SK-N-SH treated with all-trans-retinoic acid at 6 μM for 48 hours (cell line): Measurements from ENCODE around the gene GPNMB.

ENCODE experiments used
- ARNTL ChIP-seq: fragments of 450-650 bp; formaldehyde crosslinking; IDR thresholded peaks from 2 replicates; pipeline ENCODE4 v1.5.0; 2020; ENCODE audit warnings: low read depth, mild to moderate bottlenecking, moderate library complexity, borderline replicate concordance
- CSDC2 ChIP-seq: fragments of 250-450 bp; sonication (Bioruptor Pico); IDR thresholded peaks from 2 replicates; pipeline ENCODE4 v1.5.0; 2020; ENCODE audit warnings: mild to moderate bottlenecking, moderate library complexity
- ESRRG ChIP-seq: fragments of 250-450 bp; sonication (Bioruptor Pico); IDR thresholded peaks from 2 replicates; pipeline ENCODE4 v1.6.1; 2021; ENCODE audit warnings: mild to moderate bottlenecking
- GLIS3 ChIP-seq: fragments of 250-450 bp; sonication (Bioruptor Pico); IDR thresholded peaks from 2 replicates; pipeline ENCODE4 v1.5.0; 2020; ENCODE audit warnings: mild to moderate bottlenecking, moderate library complexity
- PATZ1 ChIP-seq: fragments of 250-450 bp; sonication (Bioruptor Pico); IDR thresholded peaks from 2 replicates; pipeline ENCODE4 v1.8.0; 2020; ENCODE audit warnings: mild to moderate bottlenecking, moderate library complexity, borderline replicate concordance
- POU6F1 ChIP-seq: fragments of 250-450 bp; sonication (Bioruptor Pico); IDR thresholded peaks from 2 replicates; pipeline ENCODE4 v1.8.0; 2021; ENCODE audit warnings: low read depth, mild to moderate bottlenecking, moderate library complexity, borderline replicate concordance
- PPARA ChIP-seq: fragments of 250-450 bp; sonication (Bioruptor Pico); IDR thresholded peaks from 2 replicates; pipeline ENCODE4 v1.5.0; 2020; ENCODE audit warnings: mild to moderate bottlenecking, borderline replicate concordance
- TOX ChIP-seq: fragments of 250-450 bp; sonication (Bioruptor Pico); IDR thresholded peaks from 2 replicates; pipeline ENCODE4 v1.8.0; 2021; ENCODE audit warnings: mild to moderate bottlenecking, moderate library complexity, borderline replicate concordance
- ZC3H10 ChIP-seq: fragments of 250-450 bp; sonication (Bioruptor Pico); IDR thresholded peaks from 2 replicates; pipeline ENCODE4 v1.5.1; 2021; ENCODE audit warnings: mild to moderate bottlenecking, moderate library complexity
- ZFP3 ChIP-seq: fragments of 250-450 bp; sonication (Bioruptor Pico); IDR thresholded peaks from 2 replicates; pipeline ENCODE4 v1.5.0; 2020; ENCODE audit warnings: mild to moderate bottlenecking, moderate library complexity
- ZFP30 ChIP-seq: fragments of 450-650 bp; formaldehyde crosslinking; IDR thresholded peaks from 2 replicates; pipeline ENCODE4 v1.5.0; 2022; ENCODE audit warnings: mild to moderate bottlenecking, moderate library complexity
- ZNF565 ChIP-seq: fragments of 450-650 bp; formaldehyde crosslinking; conservative IDR thresholded peaks from 2 replicates; pipeline ENCODE4 v1.5.0; 2020; ENCODE audit warnings: low read depth, mild to moderate bottlenecking, moderate library complexity
- ZNF70 ChIP-seq: fragments of 450-650 bp; formaldehyde crosslinking; IDR thresholded peaks from 2 replicates; pipeline ENCODE4 v1.5.0; 2020; ENCODE audit warnings: mild to moderate bottlenecking, moderate library complexity
- ZNF8 ChIP-seq: fragments of 450-650 bp; formaldehyde crosslinking; IDR thresholded peaks from 2 replicates; pipeline ENCODE4 v1.5.0; 2020; ENCODE audit warnings: mild to moderate bottlenecking, moderate library complexity

- TF ChIP-seq ARNTL (CRISPR knock-in tag) (no peak), ZFP30 (CRISPR knock-in tag) (no peak), ZNF8 (CRISPR knock-in tag) (no peak), TOX (no peak), ESRRG (CRISPR knock-in tag) (no peak), GLIS3 (no peak), CSDC2 (CRISPR knock-in tag) (no peak), ZNF565 (CRISPR knock-in tag) (no peak), PATZ1 (no peak), ZC3H10 (CRISPR knock-in tag) (no peak), ZNF70 (CRISPR knock-in tag) (no peak), ZFP3 (no peak), POU6F1 (no peak), PPARA (CRISPR knock-in tag) (no peak)
Measured at GRCh38 chr7:23272275-23272674, 25.7 kb downstream of the GPNMB start.
